Measurements from ENCODE around the gene USP19.

USP19 gene

DNA sequence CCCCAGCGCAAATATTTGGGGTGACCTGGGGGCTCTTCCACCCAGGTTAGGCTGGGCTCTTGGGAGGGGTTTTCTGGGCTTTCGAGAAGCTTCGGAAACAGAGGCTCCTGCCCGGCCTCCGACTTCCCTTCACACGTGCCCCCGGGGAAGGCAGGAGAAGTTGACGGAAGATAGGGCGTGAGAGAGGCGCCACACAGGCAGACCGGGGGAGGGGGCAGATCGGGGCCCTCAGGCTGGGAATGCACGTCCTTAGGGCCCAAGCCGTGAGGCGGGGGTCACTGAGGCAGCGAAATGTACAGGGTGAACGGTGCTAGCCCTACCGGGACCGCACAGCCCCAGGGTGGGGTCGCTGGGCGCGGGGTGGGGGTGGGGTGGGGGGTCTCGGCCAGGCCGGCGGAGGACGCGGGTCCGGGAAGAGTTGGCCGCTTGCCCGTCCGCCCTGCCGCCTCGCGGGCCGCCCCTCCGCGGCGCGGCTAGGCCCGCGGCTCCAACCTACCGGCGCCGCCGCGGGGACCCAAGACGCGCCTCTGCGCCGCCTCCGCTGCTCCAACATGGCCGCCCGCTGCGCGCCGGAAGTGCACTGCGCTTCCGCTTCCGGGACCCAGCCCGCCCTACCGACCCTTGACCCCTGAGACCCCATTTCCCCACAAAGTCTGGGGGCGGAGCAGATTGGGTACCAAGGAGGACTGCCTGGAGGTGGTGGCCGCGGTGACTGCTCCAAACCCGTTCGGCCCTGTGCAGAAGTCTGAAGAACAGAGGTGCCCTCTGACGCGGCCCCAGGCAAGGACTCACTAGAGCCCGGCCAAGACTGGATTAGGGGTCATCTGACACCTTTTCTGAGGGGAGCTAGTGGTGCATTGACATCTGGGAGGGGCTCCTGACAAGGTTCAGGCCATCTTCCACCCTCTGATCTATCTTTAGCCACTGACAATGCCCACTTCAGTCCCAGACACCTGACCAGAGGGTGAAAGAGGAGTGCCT, 45.4 kb upstream of the USP19 start, which contains the start of gene CCDC71:
Gene CCDC71 (minus strand): TSS at position 561 of the 981 bp plus-strand sequence. CDS start 2,123 bp downstream, outside the sequence.
- TF ChIP-seq RAD21 (IDR thresholded peaks at IDR 0.05; ENCODE audit: low read depth) (no peak), EGR1 (IDR thresholded peaks at IDR 0.05) (peak; percentile 89), ZBTB7A (IDR thresholded peaks at IDR 0.05; ENCODE audit: low read depth) (peak; percentile 96), CEBPB (IDR thresholded peaks at IDR 0.05) (no peak), TAF1 (IDR thresholded peaks at IDR 0.05; ENCODE audit: low read depth) (peak; percentile 78), YY1 (IDR thresholded peaks at IDR 0.05; ENCODE audit: low read depth) (peak; percentile 95), NFIC (IDR thresholded peaks at IDR 0.05) (no peak), EP300 (IDR thresholded peaks at IDR 0.05; ENCODE audit: borderline replicate concordance) (no peak), CREB1 (IDR thresholded peaks at IDR 0.05; ENCODE audit: low read depth) (no peak), TEAD4 (IDR thresholded peaks at IDR 0.05) (no peak), FOXM1 (IDR thresholded peaks at IDR 0.05; ENCODE audit: borderline replicate concordance, low read depth) (no peak)
- TF ChIP-seq, protein P1, sequence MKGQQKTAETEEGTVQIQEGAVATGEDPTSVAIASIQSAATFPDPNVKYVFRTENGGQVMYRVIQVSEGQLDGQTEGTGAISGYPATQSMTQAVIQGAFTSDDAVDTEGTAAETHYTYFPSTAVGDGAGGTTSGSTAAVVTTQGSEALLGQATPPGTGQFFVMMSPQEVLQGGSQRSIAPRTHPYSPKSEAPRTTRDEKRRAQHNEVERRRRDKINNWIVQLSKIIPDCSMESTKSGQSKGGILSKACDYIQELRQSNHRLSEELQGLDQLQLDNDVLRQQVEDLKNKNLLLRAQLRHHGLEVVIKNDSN (IDR thresholded peaks at IDR 0.05): no peak
- TF ChIP-seq, protein P2, sequence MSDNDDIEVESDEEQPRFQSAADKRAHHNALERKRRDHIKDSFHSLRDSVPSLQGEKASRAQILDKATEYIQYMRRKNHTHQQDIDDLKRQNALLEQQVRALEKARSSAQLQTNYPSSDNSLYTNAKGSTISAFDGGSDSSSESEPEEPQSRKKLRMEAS (IDR thresholded peaks at IDR 0.05): peak; percentile 39

- no peak for TF ChIP-seq FOXM1 (IDR thresholded peaks at IDR 0.05; ENCODE audit: borderline replicate concordance, low read depth)
- TF ChIP-seq, protein P2 (IDR thresholded peaks at IDR 0.05): no peak
- TF ChIP-seq, protein P1 (IDR thresholded peaks at IDR 0.05): no peak
- TF ChIP-seq, protein P3, sequence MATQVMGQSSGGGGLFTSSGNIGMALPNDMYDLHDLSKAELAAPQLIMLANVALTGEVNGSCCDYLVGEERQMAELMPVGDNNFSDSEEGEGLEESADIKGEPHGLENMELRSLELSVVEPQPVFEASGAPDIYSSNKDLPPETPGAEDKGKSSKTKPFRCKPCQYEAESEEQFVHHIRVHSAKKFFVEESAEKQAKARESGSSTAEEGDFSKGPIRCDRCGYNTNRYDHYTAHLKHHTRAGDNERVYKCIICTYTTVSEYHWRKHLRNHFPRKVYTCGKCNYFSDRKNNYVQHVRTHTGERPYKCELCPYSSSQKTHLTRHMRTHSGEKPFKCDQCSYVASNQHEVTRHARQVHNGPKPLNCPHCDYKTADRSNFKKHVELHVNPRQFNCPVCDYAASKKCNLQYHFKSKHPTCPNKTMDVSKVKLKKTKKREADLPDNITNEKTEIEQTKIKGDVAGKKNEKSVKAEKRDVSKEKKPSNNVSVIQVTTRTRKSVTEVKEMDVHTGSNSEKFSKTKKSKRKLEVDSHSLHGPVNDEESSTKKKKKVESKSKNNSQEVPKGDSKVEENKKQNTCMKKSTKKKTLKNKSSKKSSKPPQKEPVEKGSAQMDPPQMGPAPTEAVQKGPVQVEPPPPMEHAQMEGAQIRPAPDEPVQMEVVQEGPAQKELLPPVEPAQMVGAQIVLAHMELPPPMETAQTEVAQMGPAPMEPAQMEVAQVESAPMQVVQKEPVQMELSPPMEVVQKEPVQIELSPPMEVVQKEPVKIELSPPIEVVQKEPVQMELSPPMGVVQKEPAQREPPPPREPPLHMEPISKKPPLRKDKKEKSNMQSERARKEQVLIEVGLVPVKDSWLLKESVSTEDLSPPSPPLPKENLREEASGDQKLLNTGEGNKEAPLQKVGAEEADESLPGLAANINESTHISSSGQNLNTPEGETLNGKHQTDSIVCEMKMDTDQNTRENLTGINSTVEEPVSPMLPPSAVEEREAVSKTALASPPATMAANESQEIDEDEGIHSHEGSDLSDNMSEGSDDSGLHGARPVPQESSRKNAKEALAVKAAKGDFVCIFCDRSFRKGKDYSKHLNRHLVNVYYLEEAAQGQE (IDR thresholded peaks at IDR 0.05; ENCODE audit: low read depth): no peak
- TF ChIP-seq TEAD4 (IDR thresholded peaks at IDR 0.05): no peak
- TF ChIP-seq TAF1 (IDR thresholded peaks at IDR 0.05; ENCODE audit: low read depth): no peak
- TF ChIP-seq NFIC (IDR thresholded peaks at IDR 0.05): no peak
- no peak for TF ChIP-seq EP300 (IDR thresholded peaks at IDR 0.05; ENCODE audit: borderline replicate concordance)
- no peak for TF ChIP-seq YY1 (IDR thresholded peaks at IDR 0.05; ENCODE audit: low read depth)
- TF ChIP-seq RAD21 (IDR thresholded peaks at IDR 0.05; ENCODE audit: low read depth): no peak
- no peak for TF ChIP-seq ZBTB7A (IDR thresholded peaks at IDR 0.05; ENCODE audit: low read depth)
- no peak for TF ChIP-seq EGR1 (IDR thresholded peaks at IDR 0.05)
- TF ChIP-seq CEBPB (IDR thresholded peaks at IDR 0.05): no peak
- TF ChIP-seq CREB1 (IDR thresholded peaks at IDR 0.05; ENCODE audit: low read depth): no peak
- no peak for TF ChIP-seq TCF12 (IDR thresholded peaks at IDR 0.05; ENCODE audit: low read depth)
These were observed 44.5 kb upstream of the USP19 start for GRCh38 chr3:49164983-49165720.

DNA sequence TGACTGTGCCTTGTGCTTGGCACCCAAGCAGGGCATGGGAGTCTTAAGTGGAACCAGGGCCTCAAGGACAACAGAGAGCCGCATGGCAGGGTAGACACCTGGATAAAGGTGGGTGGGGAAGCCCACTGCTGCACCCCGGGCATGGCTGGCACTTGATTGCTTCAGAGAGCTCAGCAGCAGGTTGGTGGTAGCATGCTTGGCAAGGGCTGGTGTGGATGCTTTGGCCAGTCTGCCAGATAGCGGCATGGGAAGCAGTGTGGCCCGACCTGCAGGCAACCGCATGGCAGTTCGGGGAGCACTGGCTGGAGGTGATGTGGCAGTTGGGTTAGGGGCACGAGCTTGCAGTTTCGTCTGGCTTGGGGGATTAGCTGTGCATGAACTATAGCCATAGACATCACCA, 43.0 kb upstream of the USP19 start:
- TF ChIP-seq FOXM1 (IDR thresholded peaks at IDR 0.05; ENCODE audit: borderline replicate concordance, low read depth): no peak
- no peak for TF ChIP-seq ZBTB7A (IDR thresholded peaks at IDR 0.05; ENCODE audit: low read depth)
- TF ChIP-seq, protein P2 (IDR thresholded peaks at IDR 0.05): no peak
- TF ChIP-seq, protein P3 (IDR thresholded peaks at IDR 0.05; ENCODE audit: low read depth): no peak
- no peak for TF ChIP-seq CEBPB (IDR thresholded peaks at IDR 0.05)
- TF ChIP-seq, protein P1 (IDR thresholded peaks at IDR 0.05): no peak
- no peak for TF ChIP-seq EP300 (IDR thresholded peaks at IDR 0.05; ENCODE audit: borderline replicate concordance)
- TF ChIP-seq EGR1 (IDR thresholded peaks at IDR 0.05): no peak
- TF ChIP-seq TEAD4 (IDR thresholded peaks at IDR 0.05): no peak
- no peak for TF ChIP-seq NFIC (IDR thresholded peaks at IDR 0.05)
- no peak for TF ChIP-seq CREB1 (IDR thresholded peaks at IDR 0.05; ENCODE audit: low read depth)
- TF ChIP-seq TAF1 (IDR thresholded peaks at IDR 0.05; ENCODE audit: low read depth): no peak
- TF ChIP-seq RAD21 (IDR thresholded peaks at IDR 0.05; ENCODE audit: low read depth): no peak
- no peak for TF ChIP-seq TCF12 (IDR thresholded peaks at IDR 0.05; ENCODE audit: low read depth)
- no peak for TF ChIP-seq YY1 (IDR thresholded peaks at IDR 0.05; ENCODE audit: low read depth)

Data from Ishikawa (cell line).